Glomerular visceral epithelial cell (primary cell): ENCODE data around the gene SCMH1.

ENCODE experiments used
- DNase-seq: peaks from one replicate; pipeline ENCODE4 v3.0.0-alpha.2; 2016; ENCODE audit errors: extremely low spot score

The SCMH1 gene

DNA sequence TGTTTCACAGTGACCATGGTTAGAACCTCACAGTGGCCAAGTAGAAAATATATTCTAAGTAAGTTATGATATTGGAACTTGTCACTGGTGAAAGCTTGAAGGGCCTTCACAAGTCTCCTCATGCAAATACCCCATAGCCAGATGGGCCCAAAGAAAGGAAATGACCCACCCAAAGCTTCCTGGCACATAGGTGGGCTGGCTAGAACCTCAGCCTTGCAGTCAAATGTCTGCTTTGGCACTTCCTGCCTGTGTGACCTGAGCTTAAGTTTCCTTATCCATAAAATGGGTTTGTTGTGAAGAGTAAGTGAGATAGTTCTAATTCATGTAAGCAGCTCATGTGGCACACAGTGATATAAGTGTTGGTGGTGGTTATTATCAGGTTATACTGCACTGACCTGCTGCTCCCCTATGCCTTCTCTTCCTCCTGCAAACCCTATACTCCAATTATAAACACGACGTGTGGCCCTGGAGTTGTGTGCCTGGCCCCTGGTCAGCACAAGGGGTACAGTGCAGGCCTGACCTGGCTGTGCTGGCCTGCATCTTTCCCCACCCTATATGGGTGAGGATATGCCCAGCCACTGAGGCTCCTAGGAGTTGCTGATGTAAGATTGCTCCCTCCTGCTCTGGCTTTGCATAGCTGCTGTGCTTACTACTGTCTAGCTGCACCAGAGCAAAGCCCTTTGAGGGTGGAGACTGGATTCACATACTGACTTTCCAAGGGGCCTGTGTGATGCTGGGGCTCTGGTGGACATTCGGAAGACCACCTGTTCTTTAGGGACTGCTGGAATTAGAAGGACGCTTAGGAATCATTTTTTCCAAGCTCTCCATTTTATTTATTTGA is 215.9 kb downstream of the SCMH1 start:
- DNase-seq: no peak

DNA sequence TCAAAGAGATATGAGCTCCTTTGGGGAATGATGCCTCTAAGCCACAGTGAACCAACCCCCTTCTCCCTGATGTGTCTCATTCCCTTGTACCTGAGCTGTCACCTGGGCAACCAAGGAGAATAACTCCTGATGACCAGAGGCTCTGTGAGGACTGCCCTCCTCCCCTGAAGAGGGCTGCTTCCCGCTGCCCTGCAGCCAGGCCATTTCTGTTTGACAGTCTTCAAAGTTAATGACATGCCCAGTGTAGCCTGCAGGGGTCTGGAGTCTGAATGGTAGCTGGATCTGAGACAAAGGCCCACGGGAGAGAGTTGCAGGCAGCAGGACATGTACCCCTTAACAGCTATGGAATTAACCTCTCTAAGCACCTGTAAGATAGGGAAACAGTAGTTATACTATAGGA is 217.2 kb downstream of the SCMH1 start:
- no peak for DNase-seq

GRCh38 chr1:41023279-41023990 is 218.7 kb downstream of the SCMH1 start:
- DNase-seq: peak; percentile 38

DNA sequence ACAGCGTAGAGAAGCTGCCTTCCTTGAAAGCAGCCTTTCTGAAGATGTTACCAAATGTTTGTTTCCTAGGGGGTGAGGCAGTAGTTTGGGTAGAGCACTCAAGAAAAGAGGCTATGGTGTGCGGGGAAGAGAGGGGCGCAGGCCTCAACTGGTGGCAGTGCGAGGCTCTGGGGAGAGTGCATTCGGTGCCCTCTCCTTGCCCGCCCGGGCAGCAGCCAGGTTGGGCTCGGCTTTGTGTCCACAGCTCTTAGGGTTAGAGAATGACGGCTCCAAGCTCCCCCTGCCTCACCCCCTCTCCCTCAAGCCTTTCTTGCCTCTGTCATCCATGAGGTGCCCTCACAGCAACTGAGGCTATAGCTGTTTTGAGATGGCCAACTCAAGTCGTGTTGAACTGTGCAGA is 219.7 kb downstream of the SCMH1 start:
- DNase-seq: no peak

GRCh38 chr1:41021526-41022308 is 220.4 kb downstream of the SCMH1 start, which contains the start of gene SLFNL1:
Gene SLFNL1, minus strand, starts transcription at chr1:41021725. Its CDS starts 1,065 bp downstream, at chr1:41020660.
- DNase-seq: no peak

- DNase-seq: no peak
These were observed 221.5 kb downstream of the SCMH1 start for GRCh38 chr1:41020654-41021053.

GRCh38 chr1:41020109-41020576 is 222.0 kb downstream of the SCMH1 start:
- no peak for DNase-seq

- no peak for DNase-seq
These were observed 222.8 kb downstream of the SCMH1 start for GRCh38 chr1:41019353-41019745.

DNA sequence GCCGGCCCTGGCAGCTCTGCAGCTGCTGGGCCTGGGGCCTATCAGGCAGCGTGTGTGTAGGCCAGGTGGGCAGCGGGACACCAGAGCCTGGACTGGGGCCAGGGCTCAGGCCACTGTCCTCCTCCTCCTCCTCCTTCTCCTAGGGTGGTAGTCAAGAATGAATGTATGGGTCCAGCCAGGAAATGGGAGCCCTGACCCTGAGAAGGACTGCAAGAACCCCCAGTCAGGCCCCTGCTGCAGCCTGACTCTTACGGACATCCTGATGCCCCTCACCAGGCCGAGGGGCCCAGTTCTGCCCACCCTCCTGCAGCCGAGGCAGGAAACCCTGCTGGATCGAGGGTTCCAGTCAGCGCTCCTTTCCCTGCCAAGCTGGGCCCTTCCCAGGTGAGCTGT is 224.1 kb downstream of the SCMH1 start:
- DNase-seq: no peak

GRCh38 chr1:41017141-41018017 is 224.7 kb downstream of the SCMH1 start:
- no peak for DNase-seq

GRCh38 chr1:41015897-41016470 is 226.1 kb downstream of the SCMH1 start:
- no peak for DNase-seq

GRCh38 chr1:41015281-41015896 is 226.7 kb downstream of the SCMH1 start:
- no peak for DNase-seq

DNA sequence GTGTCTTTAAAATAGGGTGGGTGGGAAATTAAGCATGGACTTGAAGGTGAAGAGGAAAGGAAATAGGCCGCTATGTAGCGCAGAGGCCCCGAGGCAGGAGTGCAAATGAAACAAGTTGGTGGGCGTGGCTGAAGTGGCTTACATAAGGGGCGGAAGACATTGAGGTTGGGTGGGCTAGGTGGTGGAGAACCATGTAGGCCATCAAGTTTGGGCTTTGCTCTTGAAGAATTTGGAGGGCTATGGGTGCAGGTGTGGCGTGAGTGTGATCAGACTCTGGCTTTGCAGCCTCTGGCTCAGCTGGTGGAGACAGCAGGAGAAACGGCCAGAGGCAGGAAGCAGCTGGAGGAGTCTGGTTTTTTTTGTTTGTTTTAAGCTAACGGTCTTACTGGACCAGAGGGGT is 227.2 kb downstream of the SCMH1 start:
- DNase-seq: no peak

- DNase-seq: no peak
These were observed 228.3 kb downstream of the SCMH1 start for GRCh38 chr1:41013796-41014195.

- DNase-seq: no peak
These were observed 229.1 kb downstream of the SCMH1 start for GRCh38 chr1:41013024-41013423.

- DNase-seq: no peak
These were observed 231.8 kb downstream of the SCMH1 start for GRCh38 chr1:41010345-41010744.

DNA sequence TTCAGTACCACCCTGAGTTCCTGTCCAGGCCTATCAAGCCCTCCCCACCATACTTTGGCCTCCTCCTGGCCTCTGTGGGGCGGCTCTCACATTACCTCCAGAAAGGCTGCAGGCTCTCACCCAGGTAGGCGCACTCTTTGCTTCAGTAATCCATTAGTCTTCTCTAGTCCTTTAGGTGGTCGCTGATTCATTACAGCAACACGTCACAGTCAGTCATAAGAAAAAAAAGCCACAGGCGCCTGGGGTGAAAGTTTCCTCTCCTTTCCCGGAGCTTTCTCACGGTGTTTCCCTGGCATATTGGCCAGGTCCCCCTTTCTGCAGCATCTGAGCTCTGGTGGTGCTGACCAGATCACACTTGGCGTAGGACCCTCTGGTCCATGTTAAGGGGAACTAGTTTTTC is 232.6 kb downstream of the SCMH1 start:
- DNase-seq: peak; percentile 50

DNA sequence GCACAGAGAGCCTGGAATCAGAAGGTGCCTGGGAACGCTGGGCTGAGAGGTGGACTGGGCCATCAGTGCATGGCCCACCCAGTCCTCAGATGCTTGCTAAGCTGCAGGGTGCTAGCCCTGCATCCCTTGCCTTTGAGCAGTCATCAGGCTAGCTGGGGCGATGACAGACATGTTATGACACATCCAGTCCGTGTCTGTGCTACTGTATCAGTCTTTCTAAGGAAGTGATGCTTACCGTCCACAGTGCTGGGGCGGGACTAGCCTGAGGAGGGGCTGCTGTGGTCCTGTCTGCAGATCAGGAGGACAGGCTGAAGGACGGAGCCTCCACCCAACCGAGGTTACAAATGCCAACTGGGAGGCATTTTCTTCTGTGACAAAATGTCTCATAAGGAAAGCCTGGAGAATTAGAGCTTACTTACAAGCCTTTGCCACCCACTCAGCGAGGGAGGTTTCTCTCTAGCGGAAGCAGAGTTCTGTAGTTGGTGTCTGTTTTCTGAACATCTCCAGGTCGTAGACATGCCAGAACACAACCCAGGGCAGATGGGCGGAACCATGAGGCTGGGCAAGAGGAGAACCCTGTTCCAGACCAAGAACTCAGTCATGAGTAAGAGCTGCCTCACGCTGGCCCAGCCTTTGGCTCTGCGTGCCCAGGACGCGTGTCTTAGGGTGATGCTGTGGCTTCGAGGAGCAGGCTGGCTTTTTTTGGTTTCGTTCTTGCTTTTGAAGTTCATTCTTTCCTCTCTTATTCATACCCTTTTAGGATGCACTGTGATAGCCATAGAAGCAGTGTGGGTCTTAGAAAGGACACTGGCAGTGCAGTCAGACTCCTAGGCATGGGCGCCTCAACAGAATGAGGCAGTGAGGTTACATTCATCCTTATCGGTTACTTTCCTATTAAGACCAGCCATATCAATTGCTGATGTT is 234.9 kb downstream of the SCMH1 start:
- DNase-seq: no peak

GRCh38 chr1:41005876-41006275 is 236.2 kb downstream of the SCMH1 start:
- DNase-seq: no peak
